HFF-Myc (cell line): Measurements from ENCODE around the gene KCNMA1.

Experiments used
- DNase-seq: peaks from one replicate; pipeline ENCODE4 v3.0.0-alpha.2; 2011; ENCODE audit warnings: low read depth; ENCODE audit errors: extremely low read depth
- H3K4me3 ChIP-seq: replicated peaks from 2 replicates; pipeline ENCODE4 v1.5.1; 2011; ENCODE audit warnings: low read depth, mild to moderate bottlenecking, control low read depth, low read length
- TF ChIP-seq, protein P1 (sequence below): IDR thresholded peaks from 2 replicates; pipeline ENCODE4 v1.5.1; 2012; ENCODE audit warnings: mild to moderate bottlenecking, low read depth, low read length, control low read depth; ENCODE audit errors: missing control alignments

Gene KCNMA1

GRCh38 chr10:77457721-77458120 lies 179.9 kb downstream of the KCNMA1 start:
- no peak for DNase-seq
- TF ChIP-seq, protein P1, sequence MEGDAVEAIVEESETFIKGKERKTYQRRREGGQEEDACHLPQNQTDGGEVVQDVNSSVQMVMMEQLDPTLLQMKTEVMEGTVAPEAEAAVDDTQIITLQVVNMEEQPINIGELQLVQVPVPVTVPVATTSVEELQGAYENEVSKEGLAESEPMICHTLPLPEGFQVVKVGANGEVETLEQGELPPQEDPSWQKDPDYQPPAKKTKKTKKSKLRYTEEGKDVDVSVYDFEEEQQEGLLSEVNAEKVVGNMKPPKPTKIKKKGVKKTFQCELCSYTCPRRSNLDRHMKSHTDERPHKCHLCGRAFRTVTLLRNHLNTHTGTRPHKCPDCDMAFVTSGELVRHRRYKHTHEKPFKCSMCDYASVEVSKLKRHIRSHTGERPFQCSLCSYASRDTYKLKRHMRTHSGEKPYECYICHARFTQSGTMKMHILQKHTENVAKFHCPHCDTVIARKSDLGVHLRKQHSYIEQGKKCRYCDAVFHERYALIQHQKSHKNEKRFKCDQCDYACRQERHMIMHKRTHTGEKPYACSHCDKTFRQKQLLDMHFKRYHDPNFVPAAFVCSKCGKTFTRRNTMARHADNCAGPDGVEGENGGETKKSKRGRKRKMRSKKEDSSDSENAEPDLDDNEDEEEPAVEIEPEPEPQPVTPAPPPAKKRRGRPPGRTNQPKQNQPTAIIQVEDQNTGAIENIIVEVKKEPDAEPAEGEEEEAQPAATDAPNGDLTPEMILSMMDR: no peak

GRCh38 chr10:77457266-77457665 lies 180.3 kb downstream of the KCNMA1 start:
- no peak overlapping the region for H3K4me3 ChIP-seq
- DNase-seq: no peak
- TF ChIP-seq, protein P1: no peak

More at GRCh38 chr10:77457721-77458120, 179.9 kb downstream of the KCNMA1 start:
- no peak overlapping the region for H3K4me3 ChIP-seq

- H3K4me3 ChIP-seq: no peak overlapping the region
- no peak for DNase-seq
- TF ChIP-seq, protein P1: no peak
Observed at GRCh38 chr10:77456414-77456813, 181.2 kb downstream of the KCNMA1 start.

DNA sequence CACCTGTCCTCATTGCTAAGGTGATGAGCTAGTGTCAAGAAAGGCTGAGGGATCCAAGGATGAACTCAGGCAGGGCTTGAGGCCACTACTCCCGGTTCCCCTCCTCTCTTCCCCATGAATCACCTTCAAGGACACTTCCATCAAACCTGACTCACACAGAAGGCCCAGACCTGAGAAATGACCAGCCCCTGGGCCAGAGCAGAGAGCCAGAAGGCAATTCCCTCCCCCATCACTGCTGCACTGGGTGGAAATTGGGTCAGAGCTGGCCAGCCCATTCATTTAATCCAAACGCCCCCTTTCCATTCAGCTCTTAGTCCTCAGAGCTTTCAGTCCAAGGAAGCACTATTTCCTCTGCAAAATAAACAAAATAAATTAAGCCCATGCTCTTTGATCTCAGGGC lies 182.0 kb downstream of the KCNMA1 start:
- DNase-seq: no peak
- H3K4me3 ChIP-seq: no peak overlapping the region
- TF ChIP-seq, protein P1: no peak

DNA sequence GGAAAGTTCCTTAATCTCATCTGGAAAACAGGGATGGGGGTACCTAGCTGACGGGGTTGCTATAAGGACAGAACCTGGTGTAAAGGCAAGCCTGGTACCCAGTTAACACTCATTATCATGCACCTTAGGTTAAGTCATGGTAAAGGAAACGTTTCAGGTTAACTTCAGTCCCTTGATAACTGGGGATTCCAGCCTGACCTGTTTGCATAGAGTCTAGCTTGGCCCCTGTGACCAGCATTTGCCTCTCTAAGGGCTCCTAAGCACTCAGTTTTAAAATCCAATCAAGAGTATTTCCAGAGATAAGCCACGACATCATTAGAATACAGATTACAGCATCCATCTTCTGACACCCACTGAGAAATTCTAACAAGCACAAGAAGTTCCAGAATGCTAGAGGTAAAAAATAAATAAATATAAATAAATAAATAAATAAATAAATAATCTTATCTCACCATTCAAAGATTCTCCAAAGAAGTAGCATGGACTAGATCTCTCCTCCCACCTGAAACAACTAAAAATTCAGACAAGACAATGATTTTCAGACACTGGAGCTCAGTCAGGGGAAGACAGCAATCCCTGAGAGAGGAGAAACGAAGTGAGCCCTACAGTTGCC lies 184.6 kb downstream of the KCNMA1 start:
- TF ChIP-seq, protein P1: no peak
- no peak overlapping the region for H3K4me3 ChIP-seq
- DNase-seq: no peak

- DNase-seq: no peak
- H3K4me3 ChIP-seq: no peak overlapping the region
- TF ChIP-seq, protein P1: no peak
Observed at GRCh38 chr10:77451886-77452285, 185.7 kb downstream of the KCNMA1 start.

DNA sequence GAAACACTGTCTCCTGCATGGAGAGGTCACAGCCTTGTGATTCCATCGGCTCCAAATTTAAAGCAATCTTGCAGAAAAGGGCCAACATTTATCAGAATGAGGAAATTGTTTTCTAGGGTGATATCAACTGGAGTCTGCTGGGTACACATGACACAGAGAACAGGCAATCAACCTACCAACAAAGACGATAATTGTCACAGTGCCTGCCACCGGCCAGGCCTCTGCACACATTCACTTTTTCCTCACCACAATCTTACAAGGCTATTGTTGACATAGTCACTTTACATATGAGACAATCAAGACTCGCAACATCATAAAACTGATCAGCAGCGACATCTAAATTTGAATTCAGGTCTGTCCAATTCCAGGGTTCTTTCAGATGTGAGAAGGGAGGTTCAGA lies 189.4 kb downstream of the KCNMA1 start:
- TF ChIP-seq, protein P1: no peak
- H3K4me3 ChIP-seq: no peak overlapping the region
- DNase-seq: no peak
